Stomach (tissue), 9 donors: ENCODE measurements around the gene F5. TPM values are rescaled to one million over a fixed set of nuclear protein-coding genes. Genes with fewer than 3 reads are reported as not detected.
A peak's percentile ranks its signal among the peaks of the same experiment; 100 is the strongest.

Source experiments
- DNase-seq, 2 donors: peaks; one replicate each; pipeline versions ENCODE4 v3.0.0 to v3.0.0-alpha.2; 2013 to 2019
- H3K27ac ChIP-seq, 5 donors: fragments of 200-600 bp in 4 of 5; sonication (generic) in 4 of 5; one replicate each; pipeline ENCODE4 v1.5.1; 2013 to 2019; ENCODE audit warnings: mild to moderate bottlenecking in 1 of 5, moderate library complexity in 1 of 5
- H3K27me3 ChIP-seq, 3 donors: fragments of 200-600 bp; sonication (generic); one replicate each; pipeline ENCODE4 v1.5.1; 2017 to 2019; ENCODE audit warnings: mixed run types in 1 of 3
- H3K36me3 ChIP-seq, 4 donors: fragments of 200-600 bp; sonication (generic); 1 replicate in 3 of 4; 2 replicates in 1 of 4; pipeline ENCODE4 v1.5.1; 2016 to 2019
- H3K4me1 ChIP-seq, 4 donors: fragments of 200-600 bp; sonication (generic); one replicate each; pipeline ENCODE4 v1.5.1; 2016 to 2019
- H3K4me3 ChIP-seq, 4 donors: fragments of 200-600 bp; sonication (generic) in 3 of 4; one replicate each; pipeline ENCODE4 v1.5.1; 2016 to 2019; ENCODE audit warnings: mild to moderate bottlenecking in 1 of 4
- H3K9me3 ChIP-seq, 4 donors: fragments of 200-600 bp; sonication (generic); one replicate each; pipeline ENCODE4 v1.5.1; 2016 to 2019
- CTCF ChIP-seq, 7 experiments: fragments of 450-650 bp in 4 of 7; fragments of 200-600 bp in 3 of 7; sonication (generic) in 3 of 7; IDR thresholded peaks; one replicate each; pipeline ENCODE4 v1.5.1; 2016 to 2019; ENCODE audit warnings: antibody characterized with exemption in 7 of 7, control low read depth in 2 of 7, mild to moderate bottlenecking in 1 of 7
- EP300 ChIP-seq: sonication (generic); formaldehyde crosslinking; IDR thresholded peaks from one replicate; pipeline ENCODE4 v1.6.1; 2017; ENCODE audit warnings: antibody characterized with exemption
- POLR2A ChIP-seq, 4 donors: fragments of 450-650 bp; IDR thresholded peaks; one replicate each; pipeline ENCODE4 v1.6.1; 2016; ENCODE audit warnings: antibody characterized with exemption in 4 of 4, control low read depth in 2 of 4, mild to moderate bottlenecking in 1 of 4, moderate library complexity in 1 of 4
- POLR2AphosphoS5 ChIP-seq, 3 donors: sonication (generic); formaldehyde crosslinking; IDR thresholded peaks; one replicate each; pipeline ENCODE4 v1.6.1; 2016; ENCODE audit warnings: antibody characterized with exemption in 3 of 3
- WGBS, 5 donors: extraction: QIAGEN DNeasy Blood & Tissue Kit in 3 of 5; methylation state at CpG; one replicate each; pipeline versions ENCODE4 v1.1.5 to v1.1.7; 2013 to 2018; 5-methylcytosine and 5-hydroxymethylcytosine counted together
- intact Hi-C: fragments of 100-400 bp; cut with DNase I; formaldehyde crosslinking; loops from one replicate; pipeline ENCODE4 v1.15.1; 2023; ENCODE audit warnings: low total_unique reads
- polyA plus RNA-seq, 3 donors: library from polyadenylated mRNA; stranded (reverse); fragments of 200-250 nt; gene quantifications; one replicate each; pipeline ENCODE4 v1.2.3, GENCODE V29; 2013
- total RNA-seq, 5 donors: library from RNA; depleted of rRNA; stranded (reverse); fragments of >200 nt; gene quantifications; one replicate each; pipeline versions ENCODE4 v1.1.0 to v1.2.3, GENCODE V29; 2014 to 2016
- donor health status: healthy with polysubstance abuse.
- donor health status: Bipolar disorder and iron deficiency.
- donor health status: healthy.

Gene F5
- total and polyA plus RNA-seq, 8 donors = 0.06 to 4.8 (median 1.0) TPM; not detected in 2

- 27 to 55% (median 50%) methylated on average over 1 of the region's 1 CpG for WGBS, 5 donors
- TF ChIP-seq CTCF (IDR thresholded peaks at IDR 0.05) (no peak), POLR2AphosphoS5 (IDR thresholded peaks at IDR 0.05) (no peak), EP300 (no peak), POLR2A (IDR thresholded peaks at IDR 0.05) (no peak)
Measured at GRCh38 chr1:169526120-169526832, 60.0 kb downstream of the F5 start.

GRCh38 chr1:169525391-169525790 lies 60.9 kb downstream of the F5 start:
- TF ChIP-seq CTCF (IDR thresholded peaks at IDR 0.05) = no peak
- TF ChIP-seq POLR2AphosphoS5 (IDR thresholded peaks at IDR 0.05) = no peak
- no peak for TF ChIP-seq POLR2A (IDR thresholded peaks at IDR 0.05)
- TF ChIP-seq EP300 = no peak
- Histone ChIP-seq H3K4me1 (peaks cover 10 to 31% (median 14%) of the 10 kb centered on the region in 4 donors), H3K27me3 (no peaks in the 10 kb centered on the region), H3K36me3 (no peaks in the 10 kb centered on the region), H3K9me3 (no peaks in the 10 kb centered on the region), H3K4me3 (no peak overlapping the region), H3K27ac (no peak overlapping the region)
- intact Hi-C loops = no loop called here
- WGBS, 5 donors = 53 to 76% (median 61%) methylated on average over 1 of the region's 1 CpG
- DNase-seq = no peak

More at GRCh38 chr1:169526120-169526832, 60.0 kb downstream of the F5 start:
- no peaks in the 10 kb centered on the region for H3K27me3 ChIP-seq
- intact Hi-C loops = no loop called here
- H3K4me1 ChIP-seq = peaks cover 10 to 31% (median 14%) of the 10 kb centered on the region in 4 donors
- no peak overlapping the region for H3K27ac ChIP-seq
- no peaks in the 10 kb centered on the region for H3K9me3 ChIP-seq
- no peak for DNase-seq
- H3K36me3 ChIP-seq = no peaks in the 10 kb centered on the region
- no peak overlapping the region for H3K4me3 ChIP-seq

- Histone ChIP-seq H3K27ac (no peak overlapping the region), H3K9me3 (no peaks in the 10 kb centered on the region), H3K36me3 (no peaks in the 10 kb centered on the region), H3K4me3 (no peak overlapping the region), H3K4me1 (peaks cover 7 to 19% (median 8%) of the 10 kb centered on the region in 4 donors), H3K27me3 (no peaks in the 10 kb centered on the region)
- no peak for TF ChIP-seq POLR2A (IDR thresholded peaks at IDR 0.05)
- TF ChIP-seq POLR2AphosphoS5 (IDR thresholded peaks at IDR 0.05) = no peak
- no peak for TF ChIP-seq CTCF (IDR thresholded peaks at IDR 0.05)
- no peak for TF ChIP-seq EP300
- intact Hi-C loops = no loop called here
- DNase-seq = no peak
Measured at GRCh38 chr1:169523904-169524303, 62.4 kb downstream of the F5 start.

- intact Hi-C loops = no loop called here
- Histone ChIP-seq H3K27me3 (no peaks in the 10 kb centered on the region), H3K9me3 (no peaks in the 10 kb centered on the region), H3K36me3 (no peaks in the 10 kb centered on the region), H3K27ac (no peak overlapping the region), H3K4me1 (peaks cover 0 to 8% (median 0%) of the 10 kb centered on the region in 4 donors), H3K4me3 (no peak overlapping the region)
- no peak for TF ChIP-seq EP300
- TF ChIP-seq POLR2AphosphoS5 (IDR thresholded peaks at IDR 0.05) = no peak
- no peak for TF ChIP-seq POLR2A (IDR thresholded peaks at IDR 0.05)
- no peak for TF ChIP-seq CTCF (IDR thresholded peaks at IDR 0.05)
- peak in 1 of 2 donors; percentile 66 for DNase-seq
- WGBS, 5 donors = 59 to 100% (median 72%) methylated on average over 1 of the region's 1 CpG
Measured at GRCh38 chr1:169521226-169521625, 65.1 kb downstream of the F5 start.
